Esophagus muscularis mucosa (tissue), 3 donors: ENCODE results near the gene ASIC1.

Experiments used
- POLR2A ChIP-seq: fragments of 450-650 bp; IDR thresholded peaks from one replicate; pipeline ENCODE4 v1.6.1; 2017; ENCODE audit warnings: antibody characterized with exemption, moderate library complexity, mild to moderate bottlenecking, low read depth
- POLR2AphosphoS5 ChIP-seq, 2 donors: sonication (generic); formaldehyde crosslinking; IDR thresholded peaks; one replicate each; pipeline ENCODE4 v1.6.1; 2017; ENCODE audit warnings: antibody characterized with exemption in 2 of 2
- TF ChIP-seq, protein P1 (sequence below), 3 experiments: fragments of 200-600 bp in 2 of 3; fragments of 450-650 bp in 1 of 3; sonication (generic) in 2 of 3; IDR thresholded peaks; one replicate each; pipeline ENCODE4 v1.5.1; 2017 to 2019; ENCODE audit warnings: antibody characterized with exemption in 3 of 3, mild to moderate bottlenecking in 2 of 3, moderate library complexity in 1 of 3

DNA sequence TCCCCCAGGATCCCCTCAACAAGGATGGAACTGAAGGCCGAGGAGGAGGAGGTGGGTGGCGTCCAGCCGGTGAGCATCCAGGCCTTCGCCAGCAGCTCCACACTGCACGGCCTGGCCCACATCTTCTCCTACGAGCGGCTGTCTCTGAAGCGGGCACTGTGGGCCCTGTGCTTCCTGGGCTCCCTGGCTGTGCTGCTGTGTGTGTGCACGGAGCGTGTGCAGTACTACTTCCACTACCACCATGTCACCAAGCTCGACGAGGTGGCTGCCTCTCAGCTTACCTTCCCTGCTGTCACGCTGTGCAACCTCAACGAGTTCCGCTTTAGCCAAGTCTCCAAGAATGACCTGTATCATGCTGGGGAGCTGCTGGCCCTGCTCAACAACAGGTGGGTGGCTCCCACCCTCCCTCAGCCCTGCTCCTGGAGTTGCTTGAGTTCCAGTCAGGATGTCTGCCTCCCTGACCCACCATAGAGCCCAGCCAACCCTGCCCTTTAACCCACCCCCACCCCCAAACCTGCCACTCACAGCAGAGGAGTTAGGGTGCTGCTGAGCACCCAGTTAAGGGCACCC is 1.4 kb downstream of the ASIC1 start:
- TF ChIP-seq, protein P1, sequence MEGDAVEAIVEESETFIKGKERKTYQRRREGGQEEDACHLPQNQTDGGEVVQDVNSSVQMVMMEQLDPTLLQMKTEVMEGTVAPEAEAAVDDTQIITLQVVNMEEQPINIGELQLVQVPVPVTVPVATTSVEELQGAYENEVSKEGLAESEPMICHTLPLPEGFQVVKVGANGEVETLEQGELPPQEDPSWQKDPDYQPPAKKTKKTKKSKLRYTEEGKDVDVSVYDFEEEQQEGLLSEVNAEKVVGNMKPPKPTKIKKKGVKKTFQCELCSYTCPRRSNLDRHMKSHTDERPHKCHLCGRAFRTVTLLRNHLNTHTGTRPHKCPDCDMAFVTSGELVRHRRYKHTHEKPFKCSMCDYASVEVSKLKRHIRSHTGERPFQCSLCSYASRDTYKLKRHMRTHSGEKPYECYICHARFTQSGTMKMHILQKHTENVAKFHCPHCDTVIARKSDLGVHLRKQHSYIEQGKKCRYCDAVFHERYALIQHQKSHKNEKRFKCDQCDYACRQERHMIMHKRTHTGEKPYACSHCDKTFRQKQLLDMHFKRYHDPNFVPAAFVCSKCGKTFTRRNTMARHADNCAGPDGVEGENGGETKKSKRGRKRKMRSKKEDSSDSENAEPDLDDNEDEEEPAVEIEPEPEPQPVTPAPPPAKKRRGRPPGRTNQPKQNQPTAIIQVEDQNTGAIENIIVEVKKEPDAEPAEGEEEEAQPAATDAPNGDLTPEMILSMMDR (IDR thresholded peaks at IDR 0.05): no peak
- TF ChIP-seq POLR2A: no peak
- TF ChIP-seq POLR2AphosphoS5 (IDR thresholded peaks at IDR 0.05): no peak
